ENCODE data around the gene LRRC27. TPM values are rescaled to one million over a fixed set of nuclear protein-coding genes. Genes with fewer than 3 reads are reported as not detected.

The LRRC27 gene
- total and polyA plus RNA-seq, 2 of the 4 experiments (the other 2 are of a cell fraction) = 3.8 to 5.3 TPM

DNA sequence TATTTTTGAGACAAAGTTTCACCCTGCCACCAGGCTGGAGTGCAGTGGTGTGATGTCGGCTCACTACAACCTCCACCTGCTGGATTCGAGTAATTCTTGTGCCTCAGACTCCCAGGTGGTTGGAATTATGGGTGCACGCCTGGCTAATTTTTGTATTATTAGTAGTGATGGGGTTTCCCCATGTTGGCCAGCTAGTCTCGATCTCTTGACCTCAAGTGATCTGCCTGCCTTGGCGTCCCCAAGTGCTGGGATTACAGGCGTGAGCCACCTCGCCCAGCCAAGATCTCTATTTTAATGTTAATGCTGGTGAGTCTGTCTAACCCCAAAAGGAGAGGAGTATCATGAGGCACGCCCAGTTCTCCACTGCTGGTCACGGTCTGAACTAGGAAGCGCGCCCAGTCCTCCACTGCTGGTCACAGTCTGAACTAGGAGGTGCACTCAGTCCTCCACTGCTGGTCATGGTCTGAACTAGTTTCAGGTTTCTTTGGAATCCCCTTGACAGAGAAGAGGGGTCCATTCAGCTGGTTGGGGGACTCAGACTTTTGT is 5.6 kb upstream of the LRRC27 start:
- dilution Hi-C loops (cut with HindIII; ENCODE audit: low sequenced_read_pairs, unreplicated experiment) (loop anchor here (25.0 kb wide), 1 partner anchor 89 kb away; no protein-coding TSS in a partner anchor), in situ Hi-C loops (cut with MboI; ENCODE audit: low sequenced_read_pairs) (no loop called here), intact Hi-C loops (cut with micrococcal nuclease) (no loop called here)
- Histone ChIP-seq H3K4ac (ENCODE audit: low read depth, low read length) (no peak overlapping the region), H4K8ac (ENCODE audit: low read depth in 2 of 2, low read length in 2 of 2) (no peak overlapping the region), H3K27me3 (ENCODE audit: control insufficient read depth, insufficient read depth, low read length) (no peaks in the 10 kb centered on the region), H3K4me2 (ENCODE audit: low read depth, low read length) (no peak overlapping the region), H2BK5ac (ENCODE audit: low read depth, low read length, poor library complexity, severe bottlenecking) (no peak overlapping the region), H2AK9ac (replicated peaks; ENCODE audit: low read depth, low read length, poor library complexity) (no peak overlapping the region), H2BK120ac (ENCODE audit: low read depth, low read length) (no peak overlapping the region), H4K20me1 (ENCODE audit: insufficient read depth, low read length) (0 out of 2 replicates have a peak, but pooled peaks cover 3% of the 10 kb centered on the region), H3K23ac (ENCODE audit: low read depth, low read length) (no peak overlapping the region), H3K4me3 (ENCODE audit: insufficient read depth, low read depth, low read length) (no peak overlapping the region), H4K91ac (ENCODE audit: insufficient read depth, low read depth, low read length) (no peak overlapping the region), H3K4me1 (ENCODE audit: control insufficient read depth, insufficient read depth, low read length) (peaks cover 11% of the 10 kb centered on the region), H3K14ac (replicated peaks; ENCODE audit: low read depth, low read length) (no peak overlapping the region), H3K18ac (ENCODE audit: low read depth, low read length) (no peak overlapping the region), H4K5ac (ENCODE audit: low read depth, low read length) (no peak overlapping the region), H3K27ac (ENCODE audit: insufficient read depth, low read length) (no peak overlapping the region), H2BK15ac (ENCODE audit: low read depth, low read length) (no peak overlapping the region), H2BK20ac (ENCODE audit: low read depth, low read length) (no peak overlapping the region), H2AFZ (replicated peaks; ENCODE audit: low read length, poor library complexity) (no peak overlapping the region), H3K79me1 (ENCODE audit: low read depth in 1 of 2, low read length in 2 of 2) (peaks cover 16 to 70% of the 10 kb centered on the region in 2 experiments), H2AK5ac (ENCODE audit: low read depth, low read length) (no peak overlapping the region), H3K9me3 (ENCODE audit: control insufficient read depth, insufficient read depth, low read length) (no peaks in the 10 kb centered on the region), H3K9me1 (ENCODE audit: insufficient read depth, low read length) (peaks cover 14% of the 10 kb centered on the region), H3K9ac (ENCODE audit: low read depth, low read length) (no peak overlapping the region), H3K56ac (ENCODE audit: extremely low read depth, insufficient read depth, low read length) (no peak overlapping the region), H3K36me3 (ENCODE audit: control insufficient read depth, insufficient read depth, low read length) (peaks cover 10% of the 10 kb centered on the region; the same call in 1 of the 2 replicates)
- WGBS, 2 experiments (ENCODE audit: extremely low coverage in 2 of 2, insufficient read length in 1 of 2) = 100% methylated on average over 3 of the region's 11 CpGs; no CpG with 5 or more reads in 1 of the 2 experiments
- BruUV-seq (replicated peaks) = no TSS peak
- ATAC-seq (ENCODE audit: low read depth) (no peak), DNase-seq (no peak)
- TF ChIP-seq CEBPB (IDR thresholded peaks at IDR 0.05; ENCODE audit: low read depth, low read length) (no peak), RFX5 (IDR thresholded peaks at IDR 0.05; ENCODE audit: low read depth, low read length) (no peak), NFE2L2 (IDR thresholded peaks at IDR 0.05; ENCODE audit: low read depth, low read length) (no peak), FOS (IDR thresholded peaks at IDR 0.05; ENCODE audit: low read depth, low read length) (no peak), MAFK (IDR thresholded peaks at IDR 0.05; ENCODE audit: low read depth, low read length) (no peak), RCOR1 (IDR thresholded peaks at IDR 0.05; ENCODE audit: insufficient replicate concordance, low read length) (no peak), POLR2A (IDR thresholded peaks at IDR 0.05; ENCODE audit: low read depth, low read length) (no peak), SMC3 (IDR thresholded peaks at IDR 0.05; ENCODE audit: low read depth, low read length) (no peak), MXI1 (IDR thresholded peaks at IDR 0.05; ENCODE audit: borderline replicate concordance, low read depth, low read length) (no peak)
- TF ChIP-seq, protein P1, sequence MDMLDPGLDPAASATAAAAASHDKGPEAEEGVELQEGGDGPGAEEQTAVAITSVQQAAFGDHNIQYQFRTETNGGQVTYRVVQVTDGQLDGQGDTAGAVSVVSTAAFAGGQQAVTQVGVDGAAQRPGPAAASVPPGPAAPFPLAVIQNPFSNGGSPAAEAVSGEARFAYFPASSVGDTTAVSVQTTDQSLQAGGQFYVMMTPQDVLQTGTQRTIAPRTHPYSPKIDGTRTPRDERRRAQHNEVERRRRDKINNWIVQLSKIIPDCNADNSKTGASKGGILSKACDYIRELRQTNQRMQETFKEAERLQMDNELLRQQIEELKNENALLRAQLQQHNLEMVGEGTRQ (IDR thresholded peaks at IDR 0.05; ENCODE audit: low read depth, low read length) = no peak
- TF ChIP-seq, protein P2, sequence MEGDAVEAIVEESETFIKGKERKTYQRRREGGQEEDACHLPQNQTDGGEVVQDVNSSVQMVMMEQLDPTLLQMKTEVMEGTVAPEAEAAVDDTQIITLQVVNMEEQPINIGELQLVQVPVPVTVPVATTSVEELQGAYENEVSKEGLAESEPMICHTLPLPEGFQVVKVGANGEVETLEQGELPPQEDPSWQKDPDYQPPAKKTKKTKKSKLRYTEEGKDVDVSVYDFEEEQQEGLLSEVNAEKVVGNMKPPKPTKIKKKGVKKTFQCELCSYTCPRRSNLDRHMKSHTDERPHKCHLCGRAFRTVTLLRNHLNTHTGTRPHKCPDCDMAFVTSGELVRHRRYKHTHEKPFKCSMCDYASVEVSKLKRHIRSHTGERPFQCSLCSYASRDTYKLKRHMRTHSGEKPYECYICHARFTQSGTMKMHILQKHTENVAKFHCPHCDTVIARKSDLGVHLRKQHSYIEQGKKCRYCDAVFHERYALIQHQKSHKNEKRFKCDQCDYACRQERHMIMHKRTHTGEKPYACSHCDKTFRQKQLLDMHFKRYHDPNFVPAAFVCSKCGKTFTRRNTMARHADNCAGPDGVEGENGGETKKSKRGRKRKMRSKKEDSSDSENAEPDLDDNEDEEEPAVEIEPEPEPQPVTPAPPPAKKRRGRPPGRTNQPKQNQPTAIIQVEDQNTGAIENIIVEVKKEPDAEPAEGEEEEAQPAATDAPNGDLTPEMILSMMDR (conservative IDR thresholded peaks at IDR 0.05; ENCODE audit: low read depth, low read length) = no peak
- TF ChIP-seq, protein P3, sequence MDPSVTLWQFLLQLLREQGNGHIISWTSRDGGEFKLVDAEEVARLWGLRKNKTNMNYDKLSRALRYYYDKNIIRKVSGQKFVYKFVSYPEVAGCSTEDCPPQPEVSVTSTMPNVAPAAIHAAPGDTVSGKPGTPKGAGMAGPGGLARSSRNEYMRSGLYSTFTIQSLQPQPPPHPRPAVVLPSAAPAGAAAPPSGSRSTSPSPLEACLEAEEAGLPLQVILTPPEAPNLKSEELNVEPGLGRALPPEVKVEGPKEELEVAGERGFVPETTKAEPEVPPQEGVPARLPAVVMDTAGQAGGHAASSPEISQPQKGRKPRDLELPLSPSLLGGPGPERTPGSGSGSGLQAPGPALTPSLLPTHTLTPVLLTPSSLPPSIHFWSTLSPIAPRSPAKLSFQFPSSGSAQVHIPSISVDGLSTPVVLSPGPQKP (IDR thresholded peaks at IDR 0.05; ENCODE audit: borderline replicate concordance, low read depth, low read length) = no peak
- POLR2A ChIA-PET (ENCODE audit: unreplicated experiment) = no interaction called here
- CTCF ChIA-PET = interaction anchor here (0.7 kb wide), 1 partner anchor 73 kb away, joined by 4 read pairs; no protein-coding TSS in a partner anchor
